ENCODE measurements around the gene MPPED2.

MPPED2 gene

DNA sequence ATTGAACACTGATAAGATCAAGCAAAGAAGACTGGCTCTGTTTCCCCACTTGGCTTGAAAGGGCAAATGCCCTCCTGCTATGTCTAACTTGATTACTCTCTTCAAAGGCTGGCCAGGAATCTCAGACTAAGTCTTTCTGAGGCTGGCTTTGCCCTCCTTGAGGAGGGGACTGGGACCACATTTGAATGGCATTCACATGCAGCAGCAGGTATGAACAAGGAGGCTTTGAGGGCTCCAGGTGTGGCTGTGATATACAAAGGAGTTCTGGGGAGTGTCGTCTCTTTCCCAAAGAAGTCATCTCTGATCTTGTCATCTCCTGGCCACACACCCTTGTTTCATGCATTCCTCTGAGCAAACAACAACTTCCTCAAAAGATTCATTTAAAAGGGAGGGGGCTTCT, 132.4 kb downstream of the MPPED2 start:
- DNase-seq (ENCODE audit: low spot score), result no peak

DNA sequence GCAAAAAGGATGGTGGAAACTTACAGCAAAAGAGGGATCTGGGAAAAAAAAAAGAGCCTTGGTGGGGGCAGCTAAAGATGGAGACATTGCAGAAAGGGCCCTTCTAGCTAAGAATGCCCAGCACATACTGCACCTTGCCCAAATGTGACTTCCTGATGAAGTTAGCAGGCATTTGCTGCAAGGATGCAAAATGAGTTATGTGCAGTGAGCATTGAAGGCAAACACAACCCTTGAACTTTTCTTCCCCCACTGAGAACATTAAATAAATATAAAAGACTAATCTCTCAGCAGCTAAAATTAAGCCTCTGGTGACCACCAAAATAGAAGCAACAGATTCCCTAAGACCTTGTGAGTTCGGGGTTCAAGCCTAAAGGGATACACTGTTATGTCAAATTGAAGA, 133.3 kb downstream of the MPPED2 start:
- no peak for DNase-seq (ENCODE audit: low spot score)

DNA sequence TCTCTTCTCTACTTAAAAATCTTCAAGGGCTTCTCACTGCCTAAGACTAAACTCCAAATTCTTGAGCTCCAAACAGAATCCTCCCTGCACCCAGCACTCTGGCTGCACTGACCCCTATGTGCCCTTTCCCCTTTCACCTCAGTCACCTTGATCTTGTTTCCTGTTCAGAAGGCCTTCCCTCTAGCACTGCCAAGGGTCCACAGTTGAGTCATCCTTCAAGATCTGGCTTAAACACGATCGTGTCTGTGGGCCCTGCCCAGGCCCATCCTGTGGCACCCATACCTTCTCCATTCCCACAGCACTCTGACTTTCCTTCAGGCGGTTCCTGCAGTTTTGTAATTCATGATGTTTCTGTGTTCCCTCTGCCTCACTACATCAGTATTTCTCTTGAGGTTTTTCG, 134.0 kb downstream of the MPPED2 start:
- DNase-seq (ENCODE audit: low spot score), result no peak

DNA sequence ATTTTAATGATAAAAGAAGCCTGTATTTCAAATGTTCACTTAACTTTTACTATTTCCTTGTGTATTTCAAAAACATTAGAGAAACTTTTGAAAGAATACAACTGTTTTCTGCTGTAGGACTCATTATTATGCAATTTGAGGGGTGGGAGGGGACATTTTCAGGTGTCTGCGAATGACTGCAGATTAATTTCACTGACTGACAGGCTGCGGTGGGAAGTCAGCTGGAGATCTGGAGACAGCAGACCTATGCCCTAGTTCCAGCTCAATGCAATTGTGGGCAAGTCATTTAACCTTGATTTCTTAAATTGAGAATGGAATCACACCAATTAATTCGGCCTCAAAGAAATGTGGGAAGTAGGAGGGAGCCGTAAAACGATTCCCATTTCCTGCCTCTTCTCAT, 134.5 kb downstream of the MPPED2 start:
- DNase-seq (ENCODE audit: low spot score), result no peak

DNA sequence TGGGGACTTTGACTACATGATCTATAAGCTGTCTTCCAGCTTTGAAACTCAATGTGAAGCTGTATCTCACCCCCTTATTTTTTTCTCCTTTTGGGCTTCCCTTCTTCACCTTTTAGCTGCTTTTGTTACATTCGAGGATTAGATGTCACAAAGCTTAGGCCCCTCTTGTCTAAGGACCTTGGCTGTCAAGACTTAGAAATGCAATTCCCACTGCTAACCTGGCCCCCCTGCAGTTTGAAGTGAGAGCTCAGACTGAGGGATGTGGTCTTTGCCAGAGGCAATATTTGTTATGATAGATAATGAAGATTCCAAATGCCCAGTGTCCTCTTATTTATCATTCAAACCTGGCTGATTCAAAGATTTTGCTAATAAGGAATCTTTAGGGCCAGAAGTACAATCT, 135.0 kb downstream of the MPPED2 start:
- no peak for DNase-seq (ENCODE audit: low spot score)

- no peak for DNase-seq (ENCODE audit: low spot score)
Measured at GRCh38 chr11:30447058-30447640, 139.0 kb downstream of the MPPED2 start.

DNA sequence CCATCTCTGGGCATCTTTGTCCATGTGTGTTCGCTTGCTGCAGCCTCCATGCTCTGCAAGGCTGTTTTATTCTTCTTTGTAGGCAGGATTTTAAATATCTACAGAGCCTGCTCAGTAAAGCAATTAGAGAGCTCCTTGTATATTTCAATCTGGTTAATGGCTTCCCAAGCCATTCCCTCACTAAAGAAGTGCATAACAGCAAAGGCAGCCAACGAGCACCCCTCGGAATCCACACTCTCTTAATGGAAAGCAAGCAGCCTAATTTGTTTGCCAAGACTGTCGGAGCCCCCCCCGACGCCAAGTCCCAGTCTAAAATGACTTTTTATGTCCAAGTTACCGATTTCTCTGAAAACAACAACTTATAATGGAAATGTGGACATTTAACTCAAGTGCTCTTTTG, 139.6 kb downstream of the MPPED2 start:
- no peak for DNase-seq (ENCODE audit: low spot score)

DNA sequence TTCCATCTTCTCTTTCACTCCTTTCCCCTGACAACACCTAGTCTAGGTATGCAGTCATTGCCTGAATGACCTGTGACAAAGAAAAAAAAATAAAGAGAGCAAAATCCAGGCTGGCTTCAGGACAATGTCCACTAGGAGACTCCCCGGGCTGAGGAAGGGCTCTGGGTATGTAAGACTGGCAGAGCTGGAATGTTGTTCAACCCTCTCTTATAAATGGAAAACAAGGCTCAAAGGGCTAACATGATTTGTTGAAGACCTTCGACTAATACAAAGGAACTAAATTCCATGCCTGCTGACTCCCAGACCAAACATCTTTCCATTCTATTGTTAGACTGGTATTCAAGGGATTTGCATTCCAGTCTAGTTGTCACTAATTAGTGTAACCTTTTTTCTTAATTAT, 141.1 kb downstream of the MPPED2 start:
- DNase-seq (ENCODE audit: low spot score), result no peak

DNA sequence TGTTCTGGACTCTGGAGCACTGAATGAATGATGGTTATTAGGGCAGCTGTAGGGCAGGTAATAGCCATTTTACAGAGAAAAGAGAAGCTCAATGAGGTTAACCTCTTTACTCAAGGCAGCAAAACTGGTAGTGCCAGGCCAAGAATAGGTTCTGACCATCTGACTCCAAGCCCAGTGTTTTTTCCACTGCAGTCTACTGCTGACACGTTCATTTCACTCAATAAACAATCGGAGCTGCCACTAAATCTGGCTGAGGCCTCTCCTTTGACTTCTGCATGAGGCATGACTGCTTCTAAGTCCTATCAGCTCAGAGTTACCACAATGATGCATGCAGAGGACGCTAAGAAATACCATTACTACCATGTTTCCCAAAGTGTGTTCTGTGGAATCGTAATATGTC, 145.6 kb downstream of the MPPED2 start:
- no peak for DNase-seq (ENCODE audit: low spot score)

DNA sequence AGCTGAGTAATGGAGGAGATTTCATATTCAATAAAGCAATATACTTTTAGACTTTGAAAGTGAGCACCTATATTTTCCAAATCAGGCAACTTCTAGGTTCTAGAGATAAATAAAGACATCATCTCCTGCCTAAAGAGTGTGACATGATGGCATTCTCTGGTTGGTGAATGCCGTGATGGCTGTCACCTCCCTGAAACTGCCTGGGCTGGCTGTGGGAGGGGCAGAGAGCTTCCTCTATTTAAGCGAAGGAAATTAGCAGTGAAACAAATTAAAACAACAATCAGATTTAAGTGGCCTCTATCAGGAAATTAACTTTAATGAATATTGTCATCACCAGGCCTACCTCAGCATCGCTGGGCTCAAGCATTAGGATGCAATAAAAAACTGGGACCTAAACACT, 149.4 kb downstream of the MPPED2 start:
- DNase-seq (ENCODE audit: low spot score), result no peak

GRCh38 chr11:30435488-30435887, 150.7 kb downstream of the MPPED2 start:
- no peak for DNase-seq (ENCODE audit: low spot score)

DNA sequence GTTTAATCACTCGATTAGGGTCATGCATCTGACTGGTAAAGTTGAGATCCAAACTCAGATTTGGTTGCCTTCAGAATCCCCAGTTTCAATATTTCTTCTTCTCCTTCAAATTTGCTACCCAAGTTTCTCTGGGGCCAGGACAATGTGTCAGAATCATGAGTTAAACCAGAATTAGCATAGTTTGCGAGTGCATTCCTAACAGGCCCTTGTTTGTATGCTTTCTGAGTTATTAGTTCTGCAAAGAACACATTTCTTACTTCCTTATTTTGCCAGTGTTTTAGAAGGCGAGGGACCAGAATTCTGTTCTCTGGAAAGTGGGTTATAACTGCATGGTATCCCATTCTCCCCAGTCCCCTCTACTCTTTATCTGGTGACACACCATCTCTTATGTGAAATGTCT, 151.3 kb downstream of the MPPED2 start:
- DNase-seq (ENCODE audit: low spot score), result no peak

DNA sequence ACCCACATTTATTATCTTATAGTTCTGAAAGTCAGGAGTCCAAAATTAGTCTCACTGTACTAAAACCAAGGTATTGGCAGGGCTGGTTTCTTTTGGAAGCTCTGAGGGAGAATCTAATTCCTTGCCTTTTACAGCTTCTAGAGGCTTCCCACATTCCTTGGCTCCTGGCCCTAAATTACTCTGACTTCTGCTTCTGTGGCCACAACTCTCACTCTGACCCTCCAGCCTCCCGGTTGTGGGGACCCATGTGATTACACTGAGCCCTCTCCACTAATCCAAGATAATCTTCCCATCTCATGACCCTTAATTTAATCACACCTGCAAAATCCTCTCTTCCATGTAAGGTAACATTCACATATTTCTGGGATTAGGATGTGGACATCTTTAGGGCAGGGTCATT, 152.3 kb downstream of the MPPED2 start:
- DNase-seq (ENCODE audit: low spot score), result no peak

DNA sequence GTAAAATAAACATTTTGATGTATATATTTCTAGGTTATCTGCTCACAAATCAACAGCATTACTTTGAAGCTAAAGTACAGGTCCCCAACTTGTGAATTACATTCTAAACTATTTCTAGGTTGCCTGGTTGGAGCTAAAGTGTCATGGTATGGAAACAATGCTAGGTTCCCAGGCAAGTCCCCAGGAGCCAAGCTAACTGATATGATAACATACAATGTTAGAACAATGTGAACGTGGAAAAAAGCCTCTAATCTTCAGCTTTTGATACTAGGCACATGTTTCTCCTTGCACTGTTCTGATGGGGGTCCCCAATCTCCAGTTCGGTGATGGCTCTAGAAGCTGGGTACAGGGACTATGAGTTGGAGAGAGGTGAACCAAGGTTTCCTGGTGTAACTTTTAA, 153.4 kb downstream of the MPPED2 start:
- no peak for DNase-seq (ENCODE audit: low spot score)

DNA sequence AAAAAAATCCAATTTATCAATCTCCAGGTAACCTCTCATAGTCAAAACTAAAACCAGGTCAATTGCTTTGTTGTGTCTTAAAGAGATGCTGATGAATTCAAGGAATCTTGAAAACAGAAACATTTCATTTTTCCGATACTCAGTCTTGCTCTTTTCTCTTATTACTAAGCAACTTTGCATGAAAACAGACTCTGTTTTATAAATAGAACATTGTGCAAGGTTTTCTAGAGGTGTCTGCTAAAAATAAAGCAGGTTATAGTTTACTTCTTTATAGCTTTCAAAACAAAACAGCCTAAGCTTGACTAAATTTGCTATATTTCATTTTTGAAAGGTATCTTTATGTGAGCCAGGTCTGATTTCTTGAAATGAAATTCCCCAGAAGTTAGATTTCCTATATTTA, 154.0 kb downstream of the MPPED2 start:
- DNase-seq (ENCODE audit: low spot score), result no peak

DNA sequence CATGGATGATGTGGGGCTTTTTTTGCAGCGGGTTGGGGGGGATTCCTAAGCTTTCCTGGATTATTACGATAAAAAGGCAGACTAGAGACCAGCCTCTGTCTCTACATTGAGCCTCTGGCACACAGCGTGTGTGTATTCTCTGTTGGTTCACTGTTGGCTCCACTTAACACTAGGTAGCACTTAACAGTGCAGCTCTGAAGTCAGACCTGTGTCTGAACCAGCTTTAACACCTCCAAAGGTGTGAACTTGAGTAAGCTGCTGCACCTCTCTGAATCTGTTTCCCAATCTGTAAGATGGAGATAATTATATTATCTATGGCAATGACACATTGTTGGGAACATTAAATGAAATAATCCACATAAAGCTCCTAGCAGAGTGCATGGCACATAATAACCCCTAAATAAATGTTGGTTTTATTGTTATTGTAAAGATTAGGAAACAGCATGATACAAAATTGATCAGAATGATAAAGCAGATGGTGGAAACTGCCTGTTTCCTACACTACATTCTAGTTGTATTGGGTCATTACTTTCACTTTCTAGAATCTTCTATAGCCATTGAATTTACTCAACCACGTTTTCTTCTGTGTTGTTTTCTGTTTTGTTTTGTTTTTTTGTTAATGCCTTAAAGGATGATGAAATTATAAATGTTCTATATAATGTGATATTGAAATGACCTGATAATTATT, 154.9 kb downstream of the MPPED2 start:
- DNase-seq (ENCODE audit: low spot score), result no peak

GRCh38 chr11:30429550-30429949, 156.6 kb downstream of the MPPED2 start:
- DNase-seq (ENCODE audit: low spot score), result no peak

- DNase-seq (ENCODE audit: low spot score), result no peak
Measured at GRCh38 chr11:30426781-30427180, 159.4 kb downstream of the MPPED2 start.

- DNase-seq (ENCODE audit: low spot score), result no peak
Measured at GRCh38 chr11:30424844-30425243, 161.3 kb downstream of the MPPED2 start.

DNA sequence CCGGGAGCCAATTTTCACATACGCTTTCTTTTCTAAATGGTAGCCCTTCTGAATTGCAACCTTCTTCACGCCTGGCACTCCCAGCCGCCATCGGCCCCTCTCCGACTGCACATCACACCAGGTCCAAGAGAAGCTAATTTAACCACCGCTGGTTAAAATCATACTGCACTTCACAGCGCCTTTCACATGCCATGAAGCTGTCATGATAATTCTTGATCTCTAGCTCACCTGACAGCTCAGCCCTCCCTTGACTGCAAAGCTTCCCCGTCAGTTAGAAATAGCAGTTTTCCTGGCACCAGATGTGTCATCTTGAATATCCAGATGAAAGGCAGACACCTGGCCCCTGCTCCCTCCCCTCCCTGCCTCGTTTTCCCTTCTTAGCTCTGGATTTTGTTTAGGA, 161.8 kb downstream of the MPPED2 start:
- DNase-seq (ENCODE audit: low spot score), result no peak

DNA sequence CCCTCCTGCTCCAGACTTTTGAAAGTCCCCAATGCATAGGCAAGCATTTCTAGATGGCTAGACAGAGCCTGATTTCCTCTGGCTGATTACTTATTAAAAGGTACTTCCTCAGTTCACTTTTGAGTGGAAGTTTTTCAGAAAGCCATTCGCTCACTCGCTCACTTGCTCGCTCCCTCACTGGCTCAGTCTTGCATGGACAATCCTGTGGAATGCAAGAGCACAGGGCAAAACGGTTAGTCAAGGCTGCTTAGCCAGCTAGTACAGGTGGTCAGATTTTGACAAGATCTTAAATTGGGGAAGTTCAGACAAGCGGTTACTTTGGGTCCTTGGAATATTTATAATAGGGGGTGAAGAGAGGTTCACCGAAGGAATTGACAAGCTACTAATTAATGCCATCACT, 162.3 kb downstream of the MPPED2 start:
- DNase-seq (ENCODE audit: low spot score), result no peak

DNA sequence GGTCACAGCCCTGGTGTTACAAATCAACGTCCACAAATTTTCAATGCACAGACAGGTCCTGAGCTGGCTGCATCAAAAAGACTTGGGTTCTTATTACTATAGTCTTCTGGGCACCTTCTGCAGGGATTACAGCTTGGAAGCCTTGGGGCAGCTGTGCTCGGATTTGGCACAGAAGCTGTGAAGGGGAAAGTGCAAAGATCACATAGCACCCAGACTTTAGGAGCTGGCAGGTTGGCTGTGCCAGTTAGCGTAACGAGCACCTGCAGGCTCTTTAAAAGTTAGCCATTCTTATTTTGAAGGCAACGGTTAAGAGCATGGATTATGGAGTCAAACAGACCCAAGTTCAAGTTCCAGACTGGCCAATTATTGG, 162.9 kb downstream of the MPPED2 start:
- DNase-seq (ENCODE audit: low spot score), result no peak

- DNase-seq (ENCODE audit: low spot score), result no peak
Measured at GRCh38 chr11:30422447-30423278, 163.5 kb downstream of the MPPED2 start.

Data from germinal center (tissue), 1 donor.